Fibroblast of peridontal ligament (primary cell): ENCODE data around the gene PI4KA.
"Not testable (repeated sequence)": the region's sequence is repeated elsewhere in the genome, so short reads cannot be mapped to it uniquely, and the experiment has no call there.

Source experiments
- DNase-seq: peaks from one replicate; pipeline ENCODE4 v3.0.0-alpha.2; 2010; ENCODE audit errors: extremely low read depth

The PI4KA gene

GRCh38 chr22:20847318-20847822 is 11.2 kb downstream of the PI4KA start:
- DNase-seq: no peak

GRCh38 chr22:20844055-20845037 is 14.3 kb downstream of the PI4KA start:
- DNase-seq: no peak

- DNase-seq: no peak
Observed at GRCh38 chr22:20843501-20843900, 15.1 kb downstream of the PI4KA start.

- no peak for DNase-seq
Observed at GRCh38 chr22:20840646-20841371, 17.8 kb downstream of the PI4KA start.

- no peak for DNase-seq
Observed at GRCh38 chr22:20839837-20840645, 18.6 kb downstream of the PI4KA start.

GRCh38 chr22:20839354-20839753 is 19.3 kb downstream of the PI4KA start:
- DNase-seq: not testable (repeated sequence)

GRCh38 chr22:20836987-20837823 is 21.4 kb downstream of the PI4KA start:
- DNase-seq: no peak

- DNase-seq: no peak
Observed at GRCh38 chr22:20834725-20835124, 23.9 kb downstream of the PI4KA start.

GRCh38 chr22:20834206-20834605 is 24.4 kb downstream of the PI4KA start:
- no peak for DNase-seq

- no peak for DNase-seq
Observed at GRCh38 chr22:20833225-20833665, 25.4 kb downstream of the PI4KA start.

GRCh38 chr22:20829491-20830134 is 29.0 kb downstream of the PI4KA start:
- no peak for DNase-seq

- DNase-seq: not testable (repeated sequence)
Observed at GRCh38 chr22:20826373-20827152, 32.0 kb downstream of the PI4KA start.

- no peak for DNase-seq
Observed at GRCh38 chr22:20825624-20826023, 33.0 kb downstream of the PI4KA start.

- DNase-seq: not testable (repeated sequence)
Observed at GRCh38 chr22:20825216-20825615, 33.4 kb downstream of the PI4KA start.

- DNase-seq: no peak
Observed at GRCh38 chr22:20823264-20823663, 35.3 kb downstream of the PI4KA start.

- DNase-seq: no peak
Observed at GRCh38 chr22:20822240-20822639, 36.4 kb downstream of the PI4KA start.

GRCh38 chr22:20821717-20822239 is 36.8 kb downstream of the PI4KA start:
- DNase-seq: not testable (repeated sequence)

GRCh38 chr22:20819471-20819870 is 39.1 kb downstream of the PI4KA start:
- no peak for DNase-seq

GRCh38 chr22:20818471-20818870 is 40.1 kb downstream of the PI4KA start:
- DNase-seq: no peak
